SU-DHL-6 (cell line): ENCODE data around the gene C5orf24.
"Not testable (repeated sequence)": the region's sequence is repeated elsewhere in the genome, so short reads cannot be mapped to it uniquely, and the experiment has no call there.

Source experiments
- H2AFZ ChIP-seq: fragments of 200-600 bp; sonication (generic); 2 replicates; pipeline ENCODE4 v1.6.1; 2014; ENCODE audit warnings: low read depth, mild to moderate bottlenecking, moderate library complexity, mixed read lengths, antibody characterized with exemption, low read length; ENCODE audit not compliant: severe bottlenecking
- H3F3A ChIP-seq: fragments of 200-600 bp; shearing (Covaris generic); 2 replicates; pipeline ENCODE4 v1.6.0; 2016; ENCODE audit warnings: antibody characterized with exemption, mild to moderate bottlenecking; ENCODE audit not compliant: insufficient read depth
- H3K27ac ChIP-seq: fragments of 200-600 bp; sonication (generic); 2 replicates; pipeline ENCODE4 v1.5.1; 2016; ENCODE audit warnings: low read depth, mild to moderate bottlenecking, low read length, moderate library complexity, mixed read lengths
- H3K27me3 ChIP-seq: fragments of 200-600 bp; sonication (generic), shearing (Covaris generic); 2 replicates; pipeline ENCODE4 v1.6.0; 2014; ENCODE audit warnings: mild to moderate bottlenecking, low read length
- H3K36me3 ChIP-seq: fragments of 200-600 bp; sonication (generic); 2 replicates; pipeline ENCODE4 v1.6.1; 2014; ENCODE audit warnings: mild to moderate bottlenecking, low read length, mixed read lengths
- H3K4me2 ChIP-seq: fragments of 300-600, 200-600 bp; shearing (Covaris generic), sonication (generic); 2 replicates; pipeline ENCODE4 v1.6.0; 2014; ENCODE audit warnings: low read length, low read depth, mild to moderate bottlenecking; ENCODE audit not compliant: poor library complexity, severe bottlenecking
- H3K4me3 ChIP-seq: fragments of 200-600 bp; sonication (generic); 2 replicates; pipeline ENCODE4 v1.5.1; 2014; ENCODE audit warnings: antibody characterized with exemption, low read length, mild to moderate bottlenecking, mixed read lengths; ENCODE audit not compliant: insufficient read depth, poor library complexity, severe bottlenecking
- H3K79me2 ChIP-seq: fragments of 200-600 bp; sonication (generic); 2 replicates; pipeline ENCODE4 v1.6.1; 2014; ENCODE audit warnings: mild to moderate bottlenecking, low read length, moderate library complexity; ENCODE audit not compliant: insufficient read depth
- H3K9ac ChIP-seq: fragments of 200-600 bp; sonication (generic); 2 replicates; pipeline ENCODE4 v1.7.0; 2014; ENCODE audit warnings: mild to moderate bottlenecking, low read length
- H3K9me2 ChIP-seq: fragments of 200-600 bp; sonication (generic); replicated peaks from 2 replicates; pipeline ENCODE4 v1.6.1; 2014; ENCODE audit warnings: low read length; ENCODE audit not compliant: insufficient read depth
- H3K9me3 ChIP-seq: fragments of 200-600 bp; sonication (generic); 2 replicates; pipeline ENCODE4 v1.6.1; 2014; ENCODE audit warnings: low read length, mixed read lengths; ENCODE audit not compliant: insufficient read depth
- H4K20me1 ChIP-seq: fragments of 200-600 bp; sonication (generic); 2 replicates; pipeline ENCODE4 v1.6.1; 2014; ENCODE audit warnings: low read depth, mild to moderate bottlenecking, antibody characterized with exemption, low read length, moderate library complexity, mixed read lengths
- EZH2phosphoT487 ChIP-seq: fragments of 200-600 bp; sonication (generic), shearing (Covaris generic); conservative IDR thresholded peaks from 2 replicates; pipeline ENCODE4 v1.6.1; 2018; ENCODE audit warnings: mild to moderate bottlenecking, antibody characterized with exemption, low read length, moderate library complexity, mixed read lengths
- TF ChIP-seq, protein P1 (sequence below): fragments of 200-600 bp; sonication (generic); IDR thresholded peaks from one replicate; pipeline ENCODE4 v1.5.1; 2017; ENCODE audit warnings: antibody characterized with exemption, mild to moderate bottlenecking, low read length, moderate library complexity; ENCODE audit not compliant: insufficient read depth, poor library complexity, severe bottlenecking

The C5orf24 gene

DNA sequence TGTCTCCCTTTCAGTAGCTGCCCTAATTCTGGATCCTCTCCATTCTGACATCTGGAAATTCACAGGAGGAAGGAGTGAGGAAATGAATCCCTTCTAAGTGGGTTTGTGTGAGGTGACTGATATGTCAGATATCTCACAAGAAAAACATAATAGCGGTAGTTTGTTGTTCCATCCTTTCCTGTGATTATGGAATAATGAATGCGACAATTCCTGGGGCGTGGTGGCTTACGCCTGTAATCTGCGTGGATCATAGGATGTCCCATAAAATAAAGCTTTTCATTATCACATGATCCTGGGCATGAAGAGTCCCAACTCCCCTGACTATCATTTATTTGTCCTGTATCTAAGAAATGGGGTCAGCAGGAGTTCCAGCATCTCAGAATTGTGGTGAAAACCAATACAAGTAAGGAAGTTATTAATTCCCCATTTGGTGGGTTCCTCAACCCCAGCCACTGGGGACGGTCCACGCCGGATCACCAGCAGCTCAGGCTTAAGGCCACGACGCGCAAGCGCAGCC lies 375 bp upstream of the C5orf24 start:
- TF ChIP-seq, protein P1, sequence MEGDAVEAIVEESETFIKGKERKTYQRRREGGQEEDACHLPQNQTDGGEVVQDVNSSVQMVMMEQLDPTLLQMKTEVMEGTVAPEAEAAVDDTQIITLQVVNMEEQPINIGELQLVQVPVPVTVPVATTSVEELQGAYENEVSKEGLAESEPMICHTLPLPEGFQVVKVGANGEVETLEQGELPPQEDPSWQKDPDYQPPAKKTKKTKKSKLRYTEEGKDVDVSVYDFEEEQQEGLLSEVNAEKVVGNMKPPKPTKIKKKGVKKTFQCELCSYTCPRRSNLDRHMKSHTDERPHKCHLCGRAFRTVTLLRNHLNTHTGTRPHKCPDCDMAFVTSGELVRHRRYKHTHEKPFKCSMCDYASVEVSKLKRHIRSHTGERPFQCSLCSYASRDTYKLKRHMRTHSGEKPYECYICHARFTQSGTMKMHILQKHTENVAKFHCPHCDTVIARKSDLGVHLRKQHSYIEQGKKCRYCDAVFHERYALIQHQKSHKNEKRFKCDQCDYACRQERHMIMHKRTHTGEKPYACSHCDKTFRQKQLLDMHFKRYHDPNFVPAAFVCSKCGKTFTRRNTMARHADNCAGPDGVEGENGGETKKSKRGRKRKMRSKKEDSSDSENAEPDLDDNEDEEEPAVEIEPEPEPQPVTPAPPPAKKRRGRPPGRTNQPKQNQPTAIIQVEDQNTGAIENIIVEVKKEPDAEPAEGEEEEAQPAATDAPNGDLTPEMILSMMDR, result no peak
- no peak for TF ChIP-seq EZH2phosphoT487
- H4K20me1 ChIP-seq, result no peaks in the 10 kb centered on the region
- no peaks in the 10 kb centered on the region for H3K36me3 ChIP-seq
- no peak overlapping the region for H2AFZ ChIP-seq
- peak overlapping the region; percentile 93 for H3K9ac ChIP-seq
- no peaks in the 10 kb centered on the region for H3K9me2 ChIP-seq
- H3K9me3 ChIP-seq, result no peaks in the 10 kb centered on the region
- no peaks in the 10 kb centered on the region for H3K27me3 ChIP-seq
- H3K4me3 ChIP-seq, result peak overlapping the region; percentile 80
- peak overlapping the region; percentile 88 for H3K27ac ChIP-seq
- peak overlapping the region; percentile 64 for H3K4me2 ChIP-seq
- H3F3A ChIP-seq, result peaks cover 11% of the 10 kb centered on the region
- H3K79me2 ChIP-seq, result peaks cover 29% of the 10 kb centered on the region

- TF ChIP-seq, protein P1, result no peak
- TF ChIP-seq EZH2phosphoT487, result no peak
- Histone ChIP-seq H3K79me2 (peaks cover 37% of the 10 kb centered on the region), H3K36me3 (peaks cover 4% of the 10 kb centered on the region; the same call in 1 of the 2 replicates), H3K4me3 (peak overlapping the region; percentile 80), H2AFZ (peak overlapping the region; percentile 34), H3K27me3 (no peaks in the 10 kb centered on the region), H3K9me3 (no peaks in the 10 kb centered on the region), H3K27ac (peak overlapping the region; percentile 88), H3K4me2 (peak overlapping the region; percentile 98), H3F3A (peaks cover 14% of the 10 kb centered on the region), H3K9ac (peak overlapping the region; percentile 93), H3K9me2 (no peaks in the 10 kb centered on the region), H4K20me1 (0 out of 2 replicates have a peak, but pooled peaks cover 3% of the 10 kb centered on the region)
Measured at GRCh38 chr5:134846641-134846960, 833 bp downstream of the C5orf24 start.

DNA sequence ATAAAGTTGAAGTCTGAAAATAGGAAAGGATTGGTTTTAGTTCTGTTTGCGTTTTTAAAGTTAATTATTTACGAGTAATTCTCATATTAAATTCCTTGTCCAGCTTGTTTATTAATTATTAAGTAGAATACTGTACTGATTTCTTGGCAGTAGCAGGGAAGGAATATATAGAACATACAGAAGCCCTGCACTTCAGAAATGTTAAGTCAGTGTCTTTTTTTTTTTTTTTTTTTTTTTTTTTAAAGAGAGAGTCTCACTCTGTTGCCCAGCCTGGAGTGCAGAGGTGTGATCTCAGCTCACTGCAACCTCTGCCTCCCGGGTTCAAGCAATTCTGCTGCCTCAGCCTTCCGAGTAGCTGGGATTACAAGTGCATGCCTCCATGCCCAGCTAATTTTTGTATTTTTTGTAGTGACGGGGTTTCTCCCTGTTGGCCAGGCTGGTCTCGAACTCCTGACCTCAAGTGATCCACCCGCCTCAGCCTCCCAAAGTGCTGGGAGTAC lies 3.7 kb downstream of the C5orf24 start:
- not testable (repeated sequence) for H3F3A ChIP-seq, H2AFZ ChIP-seq, H3K4me3 ChIP-seq, H3K9me2 ChIP-seq, H3K9me3 ChIP-seq, H3K27ac ChIP-seq, H3K36me3 ChIP-seq, H3K27me3 ChIP-seq, H4K20me1 ChIP-seq, H3K9ac ChIP-seq
- H3K4me2 ChIP-seq, result peak overlapping the region; percentile 18
- H3K79me2 ChIP-seq, result peaks cover 60% of the 10 kb centered on the region

DNA sequence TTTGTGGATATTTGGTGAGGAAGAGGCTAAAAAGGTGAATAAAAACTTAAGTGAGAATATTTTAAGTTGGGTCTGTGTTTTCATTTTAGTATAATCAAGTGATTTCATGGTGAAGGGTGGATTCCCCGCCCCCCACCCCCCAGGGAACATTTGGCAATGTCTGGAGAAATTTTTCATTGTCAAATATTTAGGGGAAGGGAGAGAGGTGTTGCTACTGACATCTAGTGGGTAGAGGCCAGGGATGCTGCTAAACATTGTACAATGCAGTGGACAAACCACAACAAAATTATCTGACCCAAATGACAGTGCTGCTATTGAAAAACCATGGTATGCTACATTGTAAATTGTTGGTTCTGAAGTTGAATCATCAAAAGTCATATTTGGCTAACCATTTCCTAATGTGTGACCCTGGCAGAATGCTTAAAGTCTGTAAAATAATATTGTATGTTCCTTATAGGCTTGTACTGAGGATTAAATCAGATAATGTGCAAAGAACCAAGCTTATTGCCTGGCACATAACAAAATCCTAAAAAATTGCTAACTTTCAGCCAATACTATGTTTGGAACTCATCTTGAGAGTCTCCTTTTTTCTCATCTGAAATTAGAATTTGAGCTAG lies 5.6 kb downstream of the C5orf24 start:
- Histone ChIP-seq H2AFZ (no peak overlapping the region), H3K9ac (no peak overlapping the region), H3K9me3 (no peaks in the 10 kb centered on the region), H4K20me1 (0 out of 2 replicates have a peak, but pooled peaks cover 3% of the 10 kb centered on the region), H3K9me2 (no peaks in the 10 kb centered on the region), H3K4me2 (no peak overlapping the region), H3K27me3 (no peaks in the 10 kb centered on the region), H3K36me3 (peaks cover 24% of the 10 kb centered on the region), H3K4me3 (no peak overlapping the region), H3F3A (peaks cover 8% of the 10 kb centered on the region; the same call in 1 of the 2 replicates), H3K27ac (no peak overlapping the region), H3K79me2 (peaks cover 73% of the 10 kb centered on the region)
- TF ChIP-seq EZH2phosphoT487, result no peak
- TF ChIP-seq, protein P1, result peak; percentile 49

DNA sequence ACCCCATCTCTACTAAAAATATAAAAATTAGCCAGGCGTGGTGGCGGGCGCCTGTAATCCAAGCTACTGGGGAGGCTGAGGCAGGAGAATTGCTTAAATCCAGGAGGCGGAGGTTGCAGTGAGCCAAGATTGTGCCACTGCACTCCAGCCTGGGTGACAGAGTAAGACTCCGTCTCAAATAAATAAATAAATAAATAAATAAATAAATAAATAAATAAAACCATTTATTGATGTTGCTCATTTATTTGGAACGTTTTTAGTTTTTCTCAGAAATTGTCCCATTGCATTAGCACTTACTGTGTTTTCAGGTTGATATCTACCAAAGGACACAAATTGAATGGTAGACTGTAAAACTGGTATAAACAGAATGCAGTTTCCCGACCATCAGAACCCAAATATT lies 10.7 kb downstream of the C5orf24 start:
- H3K9me3 ChIP-seq, H3K4me2 ChIP-seq, H3K27me3 ChIP-seq, H3K9ac ChIP-seq, H3K9me2 ChIP-seq, H3K4me3 ChIP-seq, H3K27ac ChIP-seq, H2AFZ ChIP-seq, H4K20me1 ChIP-seq: not testable (repeated sequence)
- Histone ChIP-seq H3K79me2 (peaks cover 49% of the 10 kb centered on the region), H3F3A (peaks cover 29% of the 10 kb centered on the region), H3K36me3 (peaks cover 52% of the 10 kb centered on the region)
